GM12874 (cell line): ENCODE data around the gene SSX2.
"Not testable (repeated sequence)": the region's sequence is repeated elsewhere in the genome, so short reads cannot be mapped to it uniquely, and the experiment has no call there.

Source experiments
- CTCF ChIP-seq: IDR thresholded peaks from 2 replicates; pipeline ENCODE4 v1.5.1; 2011; ENCODE audit warnings: low read depth, mild to moderate bottlenecking, control low read depth, low read length, moderate library complexity; ENCODE audit not compliant: insufficient read depth

SSX2 gene, protein sequence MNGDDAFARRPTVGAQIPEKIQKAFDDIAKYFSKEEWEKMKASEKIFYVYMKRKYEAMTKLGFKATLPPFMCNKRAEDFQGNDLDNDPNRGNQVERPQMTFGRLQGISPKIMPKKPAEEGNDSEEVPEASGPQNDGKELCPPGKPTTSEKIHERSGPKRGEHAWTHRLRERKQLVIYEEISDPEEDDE

DNA sequence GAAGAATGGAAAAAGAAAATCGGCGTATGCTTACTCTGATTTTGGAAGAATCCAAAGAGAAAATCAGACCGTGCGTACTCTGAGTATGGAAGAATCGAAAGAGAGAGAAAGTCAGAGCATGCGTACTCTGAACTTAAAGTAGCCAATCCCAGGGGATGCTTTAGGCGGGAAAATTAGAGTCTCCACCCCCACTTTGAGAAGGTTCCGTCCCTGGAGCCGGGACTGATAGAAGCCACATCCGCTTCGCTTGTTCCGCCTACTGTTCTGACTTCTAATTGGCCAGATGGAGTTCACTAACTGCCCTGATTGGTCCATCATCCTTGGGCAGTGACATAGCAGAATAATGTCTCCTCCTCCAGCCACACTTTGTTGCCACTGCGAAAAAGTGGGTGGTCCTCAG lies at the start of gene SSX2:
TSS of gene SSX2 (minus strand) at position 101 of the 400 bp plus-strand sequence. CDS start 1,429 bp downstream, outside the sequence.
- TF ChIP-seq CTCF = not testable (repeated sequence)

DNA sequence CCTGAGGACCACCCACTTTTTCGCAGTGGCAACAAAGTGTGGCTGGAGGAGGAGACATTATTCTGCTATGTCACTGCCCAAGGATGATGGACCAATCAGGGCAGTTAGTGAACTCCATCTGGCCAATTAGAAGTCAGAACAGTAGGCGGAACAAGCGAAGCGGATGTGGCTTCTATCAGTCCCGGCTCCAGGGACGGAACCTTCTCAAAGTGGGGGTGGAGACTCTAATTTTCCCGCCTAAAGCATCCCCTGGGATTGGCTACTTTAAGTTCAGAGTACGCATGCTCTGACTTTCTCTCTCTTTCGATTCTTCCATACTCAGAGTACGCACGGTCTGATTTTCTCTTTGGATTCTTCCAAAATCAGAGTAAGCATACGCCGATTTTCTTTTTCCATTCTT lies 44.0 kb upstream of the SSX2 start, which contains the start of gene SSX2B:
TSS of gene SSX2B (plus strand) at position 301 of the 400 bp plus-strand sequence. CDS start 1,429 bp downstream, outside the sequence.
- not testable (repeated sequence) for TF ChIP-seq CTCF

- not testable (repeated sequence) for TF ChIP-seq CTCF
Measured at GRCh38 chrX:52654800-52655199, 52.2 kb downstream of the SSX2 start, which contains the start of gene SSX7. Gene SSX7, minus strand, starts transcription at chrX:52654900. Its CDS starts 1,428 bp downstream, at chrX:52653472.
